Breast epithelium (tissue), 3 donors: ENCODE results near the gene GALNTL6.

Source experiments
- POLR2A ChIP-seq: fragments of 450-650 bp; IDR thresholded peaks from one replicate; pipeline ENCODE4 v1.6.1; 2016; ENCODE audit warnings: antibody characterized with exemption, mild to moderate bottlenecking, moderate library complexity
- TF ChIP-seq, protein P1 (sequence below), 3 donors: fragments of 450-650 bp; IDR thresholded peaks; one replicate each; pipeline ENCODE4 v1.5.1; 2016 to 2017; ENCODE audit warnings: antibody characterized with exemption in 3 of 3, mild to moderate bottlenecking in 3 of 3, moderate library complexity in 3 of 3

DNA sequence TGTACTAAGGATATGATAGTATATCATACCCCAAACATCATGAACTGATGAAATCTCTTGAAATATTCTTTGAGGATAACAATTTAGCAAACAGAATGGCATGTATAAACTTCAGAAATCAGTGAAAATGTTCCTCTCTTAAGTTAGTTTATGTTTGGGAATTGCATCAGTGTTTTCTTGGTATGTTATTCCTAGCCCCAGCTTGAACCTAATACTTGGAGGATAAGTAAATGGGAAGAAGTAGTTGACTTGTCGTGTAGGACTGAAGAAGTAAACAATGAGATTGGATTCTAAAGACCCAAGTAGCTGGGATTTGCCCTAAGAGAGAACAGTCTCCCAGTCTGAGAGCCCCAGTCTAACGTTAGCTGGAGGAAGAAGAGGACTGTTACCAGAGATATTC, 355.7 kb downstream of the GALNTL6 start:
- TF ChIP-seq POLR2A, result no peak
- TF ChIP-seq, protein P1, sequence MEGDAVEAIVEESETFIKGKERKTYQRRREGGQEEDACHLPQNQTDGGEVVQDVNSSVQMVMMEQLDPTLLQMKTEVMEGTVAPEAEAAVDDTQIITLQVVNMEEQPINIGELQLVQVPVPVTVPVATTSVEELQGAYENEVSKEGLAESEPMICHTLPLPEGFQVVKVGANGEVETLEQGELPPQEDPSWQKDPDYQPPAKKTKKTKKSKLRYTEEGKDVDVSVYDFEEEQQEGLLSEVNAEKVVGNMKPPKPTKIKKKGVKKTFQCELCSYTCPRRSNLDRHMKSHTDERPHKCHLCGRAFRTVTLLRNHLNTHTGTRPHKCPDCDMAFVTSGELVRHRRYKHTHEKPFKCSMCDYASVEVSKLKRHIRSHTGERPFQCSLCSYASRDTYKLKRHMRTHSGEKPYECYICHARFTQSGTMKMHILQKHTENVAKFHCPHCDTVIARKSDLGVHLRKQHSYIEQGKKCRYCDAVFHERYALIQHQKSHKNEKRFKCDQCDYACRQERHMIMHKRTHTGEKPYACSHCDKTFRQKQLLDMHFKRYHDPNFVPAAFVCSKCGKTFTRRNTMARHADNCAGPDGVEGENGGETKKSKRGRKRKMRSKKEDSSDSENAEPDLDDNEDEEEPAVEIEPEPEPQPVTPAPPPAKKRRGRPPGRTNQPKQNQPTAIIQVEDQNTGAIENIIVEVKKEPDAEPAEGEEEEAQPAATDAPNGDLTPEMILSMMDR (IDR thresholded peaks at IDR 0.05), result no peak
